Measurements from ENCODE around the gene ZNF512B. TPM values are rescaled to one million over a fixed set of nuclear protein-coding genes. Genes with fewer than 3 reads are reported as not detected.
A peak's percentile ranks its signal among the peaks of the same experiment; 100 is the strongest.
"Not testable (repeated sequence)": the region's sequence is repeated elsewhere in the genome, so short reads cannot be mapped to it uniquely, and the experiment has no call there.

The ZNF512B gene
- total and polyA plus RNA-seq, 7 donors, result 3.3 to 14.4 (median 10.0) TPM

- 71 to 80% (median 78%) methylated on average over 5 of the region's 5 CpGs for WGBS, 3 donors
- TF ChIP-seq CTCF (IDR thresholded peaks at IDR 0.05), result no peak
- no peak overlapping the region for H3K27ac ChIP-seq
- no peak overlapping the region for H3K4me3 ChIP-seq
- ATAC-seq (no peak), DNase-seq (no peak)
- no peaks in the 10 kb centered on the region for H3K27me3 ChIP-seq (ENCODE audit: insufficient read depth in 3 of 3, low read length in 2 of 3)
- H3K36me3 ChIP-seq (ENCODE audit: insufficient read depth in 1 of 2, low read depth in 1 of 2), result peaks cover 15 to 70% of the 10 kb centered on the region in 2 donors
- intact Hi-C loops (cut with DNase I), result no loop called here
- no peaks in the 10 kb centered on the region for H3K9me3 ChIP-seq
- H3K4me1 ChIP-seq, result no peaks in the 10 kb centered on the region
Observed at GRCh38 chr20:63933646-63934045, 36.1 kb downstream of the ZNF512B start.

- no peak overlapping the region for H3K4me3 ChIP-seq
- intact Hi-C loops (cut with DNase I), result no loop called here
- H3K27ac ChIP-seq, result no peak overlapping the region
- H3K9me3 ChIP-seq, result no peaks in the 10 kb centered on the region
- H3K27me3 ChIP-seq (ENCODE audit: insufficient read depth in 3 of 3, low read length in 2 of 3), result no peaks in the 10 kb centered on the region
- TF ChIP-seq CTCF (IDR thresholded peaks at IDR 0.05), result no peak
- peaks cover 15 to 71% of the 10 kb centered on the region in 2 donors for H3K36me3 ChIP-seq (ENCODE audit: insufficient read depth in 1 of 2, low read depth in 1 of 2)
- H3K4me1 ChIP-seq, result peaks cover 3% of the 10 kb centered on the region
- 84 to 89% (median 85%) methylated on average over 17 of the region's 17 CpGs for WGBS, 3 donors
- no peak for ATAC-seq
- no peak for DNase-seq
Observed at GRCh38 chr20:63932606-63933160, 37.0 kb downstream of the ZNF512B start.

- intact Hi-C loops (cut with DNase I), result no loop called here
- Histone ChIP-seq H3K27me3 (ENCODE audit: insufficient read depth in 3 of 3, low read length in 2 of 3) (no peaks in the 10 kb centered on the region), H3K36me3 (ENCODE audit: insufficient read depth in 1 of 2, low read depth in 1 of 2) (peaks cover 15 to 74% of the 10 kb centered on the region in 2 donors), H3K9me3 (no peaks in the 10 kb centered on the region), H3K4me3 (no peak overlapping the region), H3K4me1 (peaks cover 11% of the 10 kb centered on the region), H3K27ac (no peak overlapping the region)
- DNase-seq, result no peak
- no peak for ATAC-seq
- TF ChIP-seq CTCF (IDR thresholded peaks at IDR 0.05), result no peak
- 95 to 97% (median 96%) methylated on average over 19 of the region's 19 CpGs for WGBS, 3 donors
Observed at GRCh38 chr20:63931735-63932134, 38.0 kb downstream of the ZNF512B start.

- no peak for TF ChIP-seq CTCF (IDR thresholded peaks at IDR 0.05)
- DNase-seq, result no peak
Observed at GRCh38 chr20:63930971-63931553, 38.7 kb downstream of the ZNF512B start.

GRCh38 chr20:63929473-63929883 lies 40.3 kb downstream of the ZNF512B start:
- DNase-seq; H3K9me3 ChIP-seq; H3K4me3 ChIP-seq; intact Hi-C loops (cut with DNase I); H3K27ac ChIP-seq; H3K27me3 ChIP-seq (ENCODE audit: insufficient read depth in 3 of 3, low read length in 2 of 3); ATAC-seq: not testable (repeated sequence)
- 95% methylated on average over 28 to 31 of the region's 31 CpGs for WGBS, 3 donors
- Histone ChIP-seq H3K36me3 (ENCODE audit: insufficient read depth in 1 of 2, low read depth in 1 of 2) (peaks cover 12 to 58% of the 10 kb centered on the region in 2 donors), H3K4me1 (peaks cover 11% of the 10 kb centered on the region)

More at GRCh38 chr20:63930971-63931553, 38.7 kb downstream of the ZNF512B start:
- Histone ChIP-seq H3K9me3 (no peaks in the 10 kb centered on the region), H3K4me3 (no peak overlapping the region), H3K36me3 (ENCODE audit: insufficient read depth in 1 of 2, low read depth in 1 of 2) (peaks cover 15 to 74% of the 10 kb centered on the region in 2 donors), H3K4me1 (peaks cover 11% of the 10 kb centered on the region), H3K27me3 (ENCODE audit: insufficient read depth in 3 of 3, low read length in 2 of 3) (no peaks in the 10 kb centered on the region), H3K27ac (no peak overlapping the region)
- WGBS, 3 donors, result 87 to 91% (median 90%) methylated on average over 37 of the region's 37 CpGs
- peak in 1 of 4 donors; percentile 9 for ATAC-seq
- intact Hi-C loops (cut with DNase I), result no loop called here
